Nephron (organoid): ENCODE measurements around the gene PLXNA4.
"Not testable (repeated sequence)": the region's sequence is repeated elsewhere in the genome, so short reads cannot be mapped to it uniquely, and the experiment has no call there.

Experiments used
- H3K27ac Mint-ChIP-seq, 3 experiments: 2 replicates each; pipeline ENCODE4 v1.8.0; 2020; ENCODE audit warnings: mixed read lengths in 3 of 3, mild to moderate bottlenecking in 2 of 3, moderate library complexity in 1 of 3
- H3K27me3 Mint-ChIP-seq: 2 replicates; pipeline ENCODE4 v1.8.0; 2021; ENCODE audit warnings: low read depth, mild to moderate bottlenecking, moderate library complexity, mixed read lengths
- H3K36me3 Mint-ChIP-seq: 2 replicates; pipeline ENCODE4 v1.8.0; 2020; ENCODE audit warnings: low read depth, mixed read lengths
- H3K4me1 Mint-ChIP-seq: 2 replicates; pipeline ENCODE4 v1.8.0; 2020; ENCODE audit warnings: mixed read lengths
- H3K4me3 Mint-ChIP-seq, 3 experiments: 2 replicates each; pipeline ENCODE4 v1.8.0; 2020; ENCODE audit warnings: mild to moderate bottlenecking in 3 of 3, mixed read lengths in 3 of 3, moderate library complexity in 2 of 3
- H3K9me3 Mint-ChIP-seq: 2 replicates; pipeline ENCODE4 v1.8.0; 2020; ENCODE audit warnings: mixed read lengths
- CTCF ChIP-seq, 3 experiments: fragments of 200-600 bp; sonication (generic); IDR thresholded peaks; one replicate each; pipeline ENCODE4 v1.5.0; 2021; ENCODE audit warnings: antibody characterized with exemption in 3 of 3; ENCODE audit not compliant: unreplicated experiment in 3 of 3

PLXNA4 gene

GRCh38 chr7:132179080-132179430 lies 397.2 kb downstream of the PLXNA4 start:
- Mint-ChIP-seq H3K9me3 (no peaks in the 10 kb centered on the region), H3K27me3 (peaks cover 14% of the 10 kb centered on the region), H3K27ac (no peak overlapping the region), H3K36me3 (no peaks in the 10 kb centered on the region), H3K4me1 (no peaks in the 10 kb centered on the region), H3K4me3 (no peak overlapping the region)
- TF ChIP-seq CTCF (IDR thresholded peaks at IDR 0.05; ENCODE audit: unreplicated experiment in 3 of 3): no peak

- H3K27me3 Mint-ChIP-seq: peaks cover 14% of the 10 kb centered on the region
- not testable (repeated sequence) for H3K4me3 Mint-ChIP-seq, H3K9me3 Mint-ChIP-seq, H3K36me3 Mint-ChIP-seq, H3K27ac Mint-ChIP-seq, H3K4me1 Mint-ChIP-seq
Measured at GRCh38 chr7:132178402-132179079, 397.7 kb downstream of the PLXNA4 start.

- H3K4me3 Mint-ChIP-seq: no peak overlapping the region
- no peaks in the 10 kb centered on the region for H3K9me3 Mint-ChIP-seq
- peaks cover 10% of the 10 kb centered on the region for H3K27me3 Mint-ChIP-seq
- H3K27ac Mint-ChIP-seq: no peak overlapping the region
- H3K4me1 Mint-ChIP-seq: no peaks in the 10 kb centered on the region
- H3K36me3 Mint-ChIP-seq: no peaks in the 10 kb centered on the region
- no peak for TF ChIP-seq CTCF (IDR thresholded peaks at IDR 0.05; ENCODE audit: unreplicated experiment in 3 of 3)
Measured at GRCh38 chr7:132177708-132178401, 398.4 kb downstream of the PLXNA4 start.

GRCh38 chr7:132176719-132177118 lies 399.6 kb downstream of the PLXNA4 start:
- TF ChIP-seq CTCF (IDR thresholded peaks at IDR 0.05; ENCODE audit: unreplicated experiment in 3 of 3): no peak
- Mint-ChIP-seq H3K4me3 (no peak overlapping the region), H3K36me3 (no peaks in the 10 kb centered on the region), H3K27ac (no peak overlapping the region), H3K9me3 (no peaks in the 10 kb centered on the region), H3K27me3 (peaks cover 10% of the 10 kb centered on the region), H3K4me1 (no peaks in the 10 kb centered on the region)

GRCh38 chr7:132171130-132171576 lies 405.1 kb downstream of the PLXNA4 start:
- no peaks in the 10 kb centered on the region for H3K9me3 Mint-ChIP-seq
- no peak overlapping the region for H3K27ac Mint-ChIP-seq
- H3K27me3 Mint-ChIP-seq: peaks cover 16% of the 10 kb centered on the region
- no peak overlapping the region for H3K4me3 Mint-ChIP-seq
- no peak for TF ChIP-seq CTCF (IDR thresholded peaks at IDR 0.05; ENCODE audit: unreplicated experiment in 3 of 3)
- no peaks in the 10 kb centered on the region for H3K36me3 Mint-ChIP-seq
- H3K4me1 Mint-ChIP-seq: no peaks in the 10 kb centered on the region

GRCh38 chr7:132169730-132170129 lies 406.5 kb downstream of the PLXNA4 start:
- Mint-ChIP-seq H3K4me1 (peaks cover 7% of the 10 kb centered on the region), H3K27me3 (peaks cover 19% of the 10 kb centered on the region), H3K4me3 (no peak overlapping the region), H3K9me3 (no peaks in the 10 kb centered on the region), H3K36me3 (no peaks in the 10 kb centered on the region), H3K27ac (no peak overlapping the region)
- no peak for TF ChIP-seq CTCF (IDR thresholded peaks at IDR 0.05; ENCODE audit: unreplicated experiment in 3 of 3)
